Measurements from ENCODE around the gene CDH13. TPM values are rescaled to one million over a fixed set of nuclear protein-coding genes. Genes with fewer than 3 reads are reported as not detected.

The CDH13 gene
- total and polyA plus RNA-seq, 2 experiments from 2014 or later, result 2.9 to 4.8 TPM

DNA sequence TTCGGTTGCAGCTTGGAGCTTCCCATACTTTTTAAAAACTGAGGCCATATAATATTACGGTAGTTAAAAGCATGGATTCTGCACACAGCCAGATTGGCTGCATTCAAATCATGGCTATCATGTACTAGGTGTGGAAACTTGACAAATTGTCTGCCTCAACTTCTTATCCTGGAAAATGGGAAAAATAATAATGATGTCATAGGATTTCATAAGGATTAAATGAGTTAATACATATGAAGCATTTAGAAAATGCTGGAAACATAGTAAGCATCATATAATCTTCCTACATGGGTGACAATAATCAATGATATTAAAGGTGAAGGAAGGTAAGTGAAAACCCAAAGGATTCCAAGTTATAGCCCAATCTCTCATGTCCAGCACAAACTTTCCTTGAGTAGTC is 592.5 kb downstream of the CDH13 start:
- Histone ChIP-seq H3K4me1 (ENCODE audit: low read depth) (no peaks in the 10 kb centered on the region), H3K4me3 (no peak overlapping the region), H3K36me3 (no peaks in the 10 kb centered on the region), H3K9me3 (ENCODE audit: low read depth) (no peaks in the 10 kb centered on the region), H3K27me3 (no peaks in the 10 kb centered on the region), H3K27ac (no peak overlapping the region)
- DNase-seq (ENCODE audit: low read depth in 1 of 2, low spot score in 1 of 2), result no peak
- TF ChIP-seq, protein P1, sequence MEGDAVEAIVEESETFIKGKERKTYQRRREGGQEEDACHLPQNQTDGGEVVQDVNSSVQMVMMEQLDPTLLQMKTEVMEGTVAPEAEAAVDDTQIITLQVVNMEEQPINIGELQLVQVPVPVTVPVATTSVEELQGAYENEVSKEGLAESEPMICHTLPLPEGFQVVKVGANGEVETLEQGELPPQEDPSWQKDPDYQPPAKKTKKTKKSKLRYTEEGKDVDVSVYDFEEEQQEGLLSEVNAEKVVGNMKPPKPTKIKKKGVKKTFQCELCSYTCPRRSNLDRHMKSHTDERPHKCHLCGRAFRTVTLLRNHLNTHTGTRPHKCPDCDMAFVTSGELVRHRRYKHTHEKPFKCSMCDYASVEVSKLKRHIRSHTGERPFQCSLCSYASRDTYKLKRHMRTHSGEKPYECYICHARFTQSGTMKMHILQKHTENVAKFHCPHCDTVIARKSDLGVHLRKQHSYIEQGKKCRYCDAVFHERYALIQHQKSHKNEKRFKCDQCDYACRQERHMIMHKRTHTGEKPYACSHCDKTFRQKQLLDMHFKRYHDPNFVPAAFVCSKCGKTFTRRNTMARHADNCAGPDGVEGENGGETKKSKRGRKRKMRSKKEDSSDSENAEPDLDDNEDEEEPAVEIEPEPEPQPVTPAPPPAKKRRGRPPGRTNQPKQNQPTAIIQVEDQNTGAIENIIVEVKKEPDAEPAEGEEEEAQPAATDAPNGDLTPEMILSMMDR (IDR thresholded peaks at IDR 0.05; ENCODE audit: low read depth, low read length), result no peak

DNA sequence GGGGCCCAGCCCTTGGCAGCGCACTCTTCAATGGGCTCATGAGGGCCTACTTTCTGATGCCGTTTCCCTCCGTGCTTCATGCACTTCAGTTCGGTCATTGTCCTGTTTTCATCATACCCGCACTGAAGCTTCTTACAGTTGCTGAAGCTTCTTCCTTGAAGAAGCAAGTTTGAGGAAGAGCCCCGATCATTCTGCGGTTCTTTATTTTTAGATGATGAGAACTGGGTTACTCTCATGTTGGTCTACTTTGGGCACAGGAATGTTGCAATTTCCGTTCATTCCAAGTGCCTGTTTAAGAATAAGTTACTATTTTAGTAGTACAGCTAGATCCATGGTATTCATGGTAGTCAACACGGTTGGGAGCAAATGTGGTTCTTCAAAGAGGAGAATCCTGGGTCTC is 593.3 kb downstream of the CDH13 start:
- Histone ChIP-seq H3K27me3 (no peaks in the 10 kb centered on the region), H3K9me3 (ENCODE audit: low read depth) (no peaks in the 10 kb centered on the region), H3K27ac (no peak overlapping the region), H3K4me3 (no peak overlapping the region), H3K36me3 (no peaks in the 10 kb centered on the region), H3K4me1 (ENCODE audit: low read depth) (no peaks in the 10 kb centered on the region)
- TF ChIP-seq, protein P1 (IDR thresholded peaks at IDR 0.05; ENCODE audit: low read depth, low read length), result no peak
- DNase-seq (ENCODE audit: low read depth in 1 of 2, low spot score in 1 of 2), result no peak

DNA sequence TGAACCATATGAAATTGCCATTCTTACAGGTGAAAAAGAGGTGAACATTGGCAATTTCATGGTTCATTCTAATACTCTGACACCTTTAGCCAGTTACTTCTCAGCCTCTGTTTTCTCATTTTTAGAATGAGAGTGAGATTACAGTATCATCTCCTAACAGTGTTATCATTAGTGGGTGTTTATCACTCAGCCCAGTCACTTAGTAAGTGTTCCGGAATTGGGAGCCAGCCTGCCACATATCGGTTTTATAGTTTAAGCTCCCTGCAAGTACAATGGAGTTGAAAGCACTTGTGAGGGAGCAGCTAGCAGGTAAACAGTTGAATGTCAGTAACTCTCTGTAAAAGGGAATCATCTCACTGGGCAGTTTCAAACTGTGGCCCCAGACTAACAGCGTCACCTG is 597.9 kb downstream of the CDH13 start:
- TF ChIP-seq, protein P1 (IDR thresholded peaks at IDR 0.05; ENCODE audit: low read depth, low read length), result no peak

DNA sequence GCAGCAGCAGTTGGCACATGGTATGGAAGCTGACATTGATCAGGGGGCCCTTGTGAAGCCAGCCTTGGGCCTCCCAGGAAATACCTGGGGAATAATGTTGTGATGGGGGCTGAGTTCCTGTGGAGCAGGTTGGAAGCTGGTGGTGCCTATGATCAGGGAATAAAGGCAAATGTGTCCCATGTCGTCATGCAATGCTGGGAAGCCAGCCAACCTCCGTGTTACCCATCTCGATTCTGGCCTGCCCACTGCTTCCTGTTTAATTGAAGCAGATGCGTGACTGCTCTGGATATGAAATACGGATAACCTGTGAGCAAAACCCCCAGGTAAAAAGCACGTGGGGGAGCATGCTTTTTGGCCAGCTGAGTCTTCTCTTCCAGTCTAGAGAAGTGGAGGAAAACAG is 600.6 kb downstream of the CDH13 start:
- TF ChIP-seq, protein P1 (IDR thresholded peaks at IDR 0.05; ENCODE audit: low read depth, low read length), result no peak
- Histone ChIP-seq H3K36me3 (no peaks in the 10 kb centered on the region), H3K4me1 (ENCODE audit: low read depth) (no peaks in the 10 kb centered on the region), H3K9me3 (ENCODE audit: low read depth) (no peaks in the 10 kb centered on the region), H3K27ac (no peak overlapping the region), H3K27me3 (no peaks in the 10 kb centered on the region), H3K4me3 (no peak overlapping the region)
- no peak for DNase-seq (ENCODE audit: low read depth in 1 of 2, low spot score in 1 of 2)

More for the DNA sequence above, 597.9 kb downstream of the CDH13 start:
- Histone ChIP-seq H3K36me3 (no peaks in the 10 kb centered on the region), H3K27ac (no peak overlapping the region), H3K9me3 (ENCODE audit: low read depth) (no peaks in the 10 kb centered on the region), H3K4me1 (ENCODE audit: low read depth) (no peaks in the 10 kb centered on the region), H3K27me3 (no peaks in the 10 kb centered on the region), H3K4me3 (no peak overlapping the region)
- DNase-seq (ENCODE audit: low read depth in 1 of 2, low spot score in 1 of 2), result no peak

DNA sequence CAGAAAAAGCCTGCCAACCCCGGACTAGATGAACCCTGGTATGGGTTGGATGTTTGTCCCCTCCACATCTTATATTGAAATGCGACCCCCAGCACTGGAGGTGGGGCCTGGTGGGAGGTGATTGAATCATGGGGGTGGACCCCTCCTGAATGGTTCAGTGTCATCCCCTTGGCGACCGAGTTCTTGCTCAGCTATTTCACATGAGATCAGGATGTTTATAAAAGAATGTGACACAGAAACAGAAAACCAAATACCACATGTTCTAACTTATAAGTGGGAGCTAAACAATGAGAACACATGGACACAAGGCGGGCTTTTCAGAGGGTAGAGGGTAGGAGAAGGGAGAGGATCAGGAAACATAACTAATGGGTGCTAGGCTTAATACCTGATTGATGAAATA is 605.0 kb downstream of the CDH13 start:
- Histone ChIP-seq H3K9me3 (ENCODE audit: low read depth) (no peaks in the 10 kb centered on the region), H3K4me1 (ENCODE audit: low read depth) (no peaks in the 10 kb centered on the region), H3K4me3 (no peak overlapping the region), H3K27me3 (no peaks in the 10 kb centered on the region), H3K36me3 (no peaks in the 10 kb centered on the region), H3K27ac (no peak overlapping the region)
- DNase-seq (ENCODE audit: low read depth in 1 of 2, low spot score in 1 of 2), result no peak
- TF ChIP-seq, protein P1 (IDR thresholded peaks at IDR 0.05; ENCODE audit: low read depth, low read length), result no peak

DNA sequence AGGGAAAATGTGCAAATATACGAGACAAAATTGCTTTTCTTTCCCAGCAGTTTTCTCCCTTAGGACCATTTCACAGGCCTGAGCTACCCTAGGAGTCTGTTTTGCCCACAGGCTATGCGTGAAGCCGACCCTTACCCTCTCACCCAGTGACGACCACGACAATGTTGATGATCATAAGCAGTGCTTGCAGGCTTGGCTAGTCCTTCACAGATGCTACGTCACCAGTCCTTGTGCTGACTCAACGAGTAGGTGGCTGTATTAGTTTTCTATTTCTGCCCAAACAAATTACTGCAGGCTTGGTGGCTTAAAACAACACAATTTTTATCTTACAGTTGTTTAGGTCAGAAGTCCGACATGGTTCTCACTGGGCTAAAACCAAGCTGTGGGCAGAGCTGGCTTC is 606.4 kb downstream of the CDH13 start:
- H3K36me3 ChIP-seq, result no peaks in the 10 kb centered on the region
- H3K27ac ChIP-seq, result no peak overlapping the region
- H3K4me3 ChIP-seq, result no peak overlapping the region
- no peaks in the 10 kb centered on the region for H3K9me3 ChIP-seq (ENCODE audit: low read depth)
- TF ChIP-seq, protein P1 (IDR thresholded peaks at IDR 0.05; ENCODE audit: low read depth, low read length), result no peak
- peak in 1 of 2 donors; percentile 14 for DNase-seq (ENCODE audit: low read depth in 1 of 2, low spot score in 1 of 2)
- H3K4me1 ChIP-seq (ENCODE audit: low read depth), result no peaks in the 10 kb centered on the region
- no peaks in the 10 kb centered on the region for H3K27me3 ChIP-seq

All from cardiac muscle cell (in vitro differentiated cells and primary cell).